Measurements from ENCODE around the gene RNF157. TPM values are rescaled to one million over a fixed set of nuclear protein-coding genes. Genes with fewer than 3 reads are reported as not detected.

RNF157 gene
- total and polyA plus RNA-seq, 10 of the 15 experiments (the other 5 are each of a cell fraction or from before 2014, with no cell fraction given): 1.4 to 15.9 (median 9.6) TPM

DNA sequence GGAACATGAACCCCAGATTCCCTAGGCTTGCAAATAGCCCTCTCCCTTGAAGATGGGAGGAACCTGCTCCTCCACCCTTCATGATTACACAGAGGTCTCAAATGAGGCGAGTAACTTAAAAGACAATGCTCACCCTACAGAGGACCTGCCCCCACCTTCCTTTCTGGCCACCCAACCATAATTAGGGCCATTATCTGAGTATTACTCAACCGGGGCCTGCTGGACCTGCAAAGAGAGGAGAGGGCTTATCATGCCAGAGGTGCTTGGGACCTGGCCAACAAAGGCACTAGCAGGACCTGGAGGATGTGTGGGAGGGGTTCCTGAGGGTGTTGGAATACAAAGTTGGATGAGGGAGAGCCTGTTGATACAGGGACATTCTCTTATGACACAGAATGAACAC is 42.4 kb downstream of the RNF157 start:
- no peaks in the 10 kb centered on the region for H3K4me1 ChIP-seq (ENCODE audit: control insufficient read depth, insufficient read depth, low read length)
- ChIA-PET POLR2A (no interaction called here), RAD21 (ENCODE audit: unreplicated experiment) (no interaction called here), CTCF (interaction anchor here (3.7 kb wide), 1 partner anchor 15 kb away, joined by 16 read pairs; no protein-coding TSS in a partner anchor), SMC1A (ENCODE audit: uncharacterized antibody, unreplicated experiment) (no interaction called here)
- DNase-seq (ENCODE audit: low read depth, low spot score): no peak
- WGBS (ENCODE audit: insufficient coverage, insufficient replicate concordance, low lambda C conversion rate, missing lambda C conversion rate): 70% methylated on average over 2 of the region's 2 CpGs
- H2AFZ ChIP-seq (ENCODE audit: control insufficient read depth, low read depth, low read length): no peak overlapping the region
- no peak overlapping the region for H3K27ac ChIP-seq (ENCODE audit: control insufficient read depth, insufficient read depth)
- H3K4me2 ChIP-seq (ENCODE audit: control insufficient read depth, insufficient read depth): no peak overlapping the region
- no TSS peak for BruUV-seq (replicated peaks)
- H3K4me3 ChIP-seq: no peak overlapping the region
- no peak overlapping the region for H3K9ac ChIP-seq (ENCODE audit: control insufficient read depth, insufficient read depth, low read length)
- H3K27me3 ChIP-seq (replicated peaks in 1 of 2; ENCODE audit: control insufficient read depth in 2 of 2, insufficient read depth in 2 of 2, low read length in 1 of 2): no peaks in the 10 kb centered on the region
- intact Hi-C loops (cut with micrococcal nuclease; ENCODE audit: unreplicated experiment): no loop called here
- no peaks in the 10 kb centered on the region for H3K36me3 ChIP-seq (ENCODE audit: control insufficient read depth in 2 of 2, insufficient read depth in 2 of 2, low read length in 1 of 2)
- TF ChIP-seq BHLHE40 (IDR thresholded peaks at IDR 0.05; ENCODE audit: borderline replicate concordance in 1 of 2, low read depth in 2 of 2, low read length in 1 of 2) (no peak), IRF5 (IDR thresholded peaks at IDR 0.05; ENCODE audit: borderline replicate concordance) (no peak), TARDBP (IDR thresholded peaks at IDR 0.05; ENCODE audit: borderline replicate concordance) (no peak), BMI1 (IDR thresholded peaks at IDR 0.05; ENCODE audit: borderline replicate concordance) (no peak), SIN3A (IDR thresholded peaks at IDR 0.05; ENCODE audit: low read depth, low read length) (no peak), SMAD1 (IDR thresholded peaks at IDR 0.05; ENCODE audit: low read depth, partially characterized antibody) (no peak), SUZ12 (IDR thresholded peaks at IDR 0.05; ENCODE audit: unreplicated experiment) (no peak), DPF2 (IDR thresholded peaks at IDR 0.05) (no peak), SMC3 (IDR thresholded peaks at IDR 0.05; ENCODE audit: borderline replicate concordance, low read length) (no peak), PAX8 (IDR thresholded peaks at IDR 0.05) (no peak), PAX5 (IDR thresholded peaks at IDR 0.05; ENCODE audit: borderline replicate concordance, low read depth, low read length) (no peak), SREBF1 (IDR thresholded peaks at IDR 0.05; ENCODE audit: low read length) (no peak)
- TF ChIP-seq, protein P1, sequence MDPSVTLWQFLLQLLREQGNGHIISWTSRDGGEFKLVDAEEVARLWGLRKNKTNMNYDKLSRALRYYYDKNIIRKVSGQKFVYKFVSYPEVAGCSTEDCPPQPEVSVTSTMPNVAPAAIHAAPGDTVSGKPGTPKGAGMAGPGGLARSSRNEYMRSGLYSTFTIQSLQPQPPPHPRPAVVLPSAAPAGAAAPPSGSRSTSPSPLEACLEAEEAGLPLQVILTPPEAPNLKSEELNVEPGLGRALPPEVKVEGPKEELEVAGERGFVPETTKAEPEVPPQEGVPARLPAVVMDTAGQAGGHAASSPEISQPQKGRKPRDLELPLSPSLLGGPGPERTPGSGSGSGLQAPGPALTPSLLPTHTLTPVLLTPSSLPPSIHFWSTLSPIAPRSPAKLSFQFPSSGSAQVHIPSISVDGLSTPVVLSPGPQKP (IDR thresholded peaks at IDR 0.05; ENCODE audit: low read depth, low read length): no peak
- TF ChIP-seq, protein P2, sequence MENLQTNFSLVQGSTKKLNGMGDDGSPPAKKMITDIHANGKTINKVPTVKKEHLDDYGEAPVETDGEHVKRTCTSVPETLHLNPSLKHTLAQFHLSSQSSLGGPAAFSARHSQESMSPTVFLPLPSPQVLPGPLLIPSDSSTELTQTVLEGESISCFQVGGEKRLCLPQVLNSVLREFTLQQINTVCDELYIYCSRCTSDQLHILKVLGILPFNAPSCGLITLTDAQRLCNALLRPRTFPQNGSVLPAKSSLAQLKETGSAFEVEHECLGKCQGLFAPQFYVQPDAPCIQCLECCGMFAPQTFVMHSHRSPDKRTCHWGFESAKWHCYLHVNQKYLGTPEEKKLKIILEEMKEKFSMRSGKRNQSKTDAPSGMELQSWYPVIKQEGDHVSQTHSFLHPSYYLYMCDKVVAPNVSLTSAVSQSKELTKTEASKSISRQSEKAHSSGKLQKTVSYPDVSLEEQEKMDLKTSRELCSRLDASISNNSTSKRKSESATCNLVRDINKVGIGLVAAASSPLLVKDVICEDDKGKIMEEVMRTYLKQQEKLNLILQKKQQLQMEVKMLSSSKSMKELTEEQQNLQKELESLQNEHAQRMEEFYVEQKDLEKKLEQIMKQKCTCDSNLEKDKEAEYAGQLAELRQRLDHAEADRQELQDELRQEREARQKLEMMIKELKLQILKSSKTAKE (IDR thresholded peaks at IDR 0.05; ENCODE audit: low read depth, poor library complexity, severe bottlenecking): no peak
- TF ChIP-seq, protein P3, sequence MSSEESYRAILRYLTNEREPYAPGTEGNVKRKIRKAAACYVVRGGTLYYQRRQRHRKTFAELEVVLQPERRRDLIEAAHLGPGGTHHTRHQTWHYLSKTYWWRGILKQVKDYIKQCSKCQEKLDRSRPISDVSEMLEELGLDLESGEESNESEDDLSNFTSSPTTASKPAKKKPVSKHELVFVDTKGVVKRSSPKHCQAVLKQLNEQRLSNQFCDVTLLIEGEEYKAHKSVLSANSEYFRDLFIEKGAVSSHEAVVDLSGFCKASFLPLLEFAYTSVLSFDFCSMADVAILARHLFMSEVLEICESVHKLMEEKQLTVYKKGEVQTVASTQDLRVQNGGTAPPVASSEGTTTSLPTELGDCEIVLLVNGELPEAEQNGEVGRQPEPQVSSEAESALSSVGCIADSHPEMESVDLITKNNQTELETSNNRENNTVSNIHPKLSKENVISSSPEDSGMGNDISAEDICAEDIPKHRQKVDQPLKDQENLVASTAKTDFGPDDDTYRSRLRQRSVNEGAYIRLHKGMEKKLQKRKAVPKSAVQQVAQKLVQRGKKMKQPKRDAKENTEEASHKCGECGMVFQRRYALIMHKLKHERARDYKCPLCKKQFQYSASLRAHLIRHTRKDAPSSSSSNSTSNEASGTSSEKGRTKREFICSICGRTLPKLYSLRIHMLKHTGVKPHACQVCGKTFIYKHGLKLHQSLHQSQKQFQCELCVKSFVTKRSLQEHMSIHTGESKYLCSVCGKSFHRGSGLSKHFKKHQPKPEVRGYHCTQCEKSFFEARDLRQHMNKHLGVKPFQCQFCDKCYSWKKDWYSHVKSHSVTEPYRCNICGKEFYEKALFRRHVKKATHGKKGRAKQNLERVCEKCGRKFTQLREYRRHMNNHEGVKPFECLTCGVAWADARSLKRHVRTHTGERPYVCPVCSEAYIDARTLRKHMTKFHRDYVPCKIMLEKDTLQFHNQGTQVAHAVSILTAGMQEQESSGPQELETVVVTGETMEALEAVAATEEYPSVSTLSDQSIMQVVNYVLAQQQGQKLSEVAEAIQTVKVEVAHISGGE (CRISPR knock-in tag; IDR thresholded peaks at IDR 0.05): no peak
- no peaks in the 10 kb centered on the region for H3K79me2 ChIP-seq (ENCODE audit: control insufficient read depth, insufficient read depth, low read length)
- in situ Hi-C loops (cut with MboI): no loop called here
- no peak for ATAC-seq
- no peaks in the 10 kb centered on the region for H3K9me3 ChIP-seq (replicated peaks; ENCODE audit: control insufficient read depth, insufficient read depth, low read length)
- no peaks in the 10 kb centered on the region for H4K20me1 ChIP-seq (ENCODE audit: control insufficient read depth, insufficient read depth)
- no peak for FAIRE-seq

Data from GM12878 (cell line).